IPS-15b (cell line): ENCODE measurements around the gene GGA2.

ENCODE experiments used
- H3K27me3 ChIP-seq: one replicate; pipeline ENCODE4 v1.6.1; 2013; ENCODE audit warnings: low read length; ENCODE audit not compliant: control insufficient read depth, insufficient read depth
- H3K36me3 ChIP-seq: one replicate; pipeline ENCODE4 v1.6.1; 2013; ENCODE audit warnings: low read length; ENCODE audit not compliant: control insufficient read depth, insufficient read depth
- H3K4me1 ChIP-seq: one replicate; pipeline ENCODE4 v1.6.1; 2013; ENCODE audit warnings: mild to moderate bottlenecking, low read length; ENCODE audit not compliant: control insufficient read depth, insufficient read depth
- H3K4me3 ChIP-seq: one replicate; pipeline ENCODE4 v1.5.1; 2013; ENCODE audit warnings: low read depth, low read length
- H3K9ac ChIP-seq: one replicate; pipeline ENCODE4 v1.6.1; 2013; ENCODE audit warnings: low read depth, mild to moderate bottlenecking, low read length
- H3K9me3 ChIP-seq: one replicate; pipeline ENCODE4 v1.6.1; 2013; ENCODE audit warnings: mild to moderate bottlenecking, low read length; ENCODE audit not compliant: control insufficient read depth, insufficient read depth

Gene GGA2

GRCh38 chr16:23537390-23537789, 27.1 kb upstream of the GGA2 start:
- Histone ChIP-seq H3K9ac (no peak overlapping the region), H3K9me3 (no peaks in the 10 kb centered on the region), H3K4me3 (no peak overlapping the region), H3K36me3 (peaks cover 44% of the 10 kb centered on the region), H3K4me1 (no peaks in the 10 kb centered on the region), H3K27me3 (no peaks in the 10 kb centered on the region)

- peaks cover 46% of the 10 kb centered on the region for H3K36me3 ChIP-seq
- H3K4me3 ChIP-seq = no peak overlapping the region
- H3K27me3 ChIP-seq = no peaks in the 10 kb centered on the region
- H3K9ac ChIP-seq = no peak overlapping the region
- H3K9me3 ChIP-seq = no peaks in the 10 kb centered on the region
- no peaks in the 10 kb centered on the region for H3K4me1 ChIP-seq
Measured at GRCh38 chr16:23535901-23536300, 25.6 kb upstream of the GGA2 start.

- no peak overlapping the region for H3K4me3 ChIP-seq
Measured at GRCh38 chr16:23534868-23535860, 24.9 kb upstream of the GGA2 start.

GRCh38 chr16:23532448-23532847, 22.2 kb upstream of the GGA2 start:
- H3K4me1 ChIP-seq = no peaks in the 10 kb centered on the region
- H3K27me3 ChIP-seq = no peaks in the 10 kb centered on the region
- H3K9me3 ChIP-seq = no peaks in the 10 kb centered on the region
- no peak overlapping the region for H3K4me3 ChIP-seq
- no peak overlapping the region for H3K9ac ChIP-seq
- H3K36me3 ChIP-seq = peaks cover 48% of the 10 kb centered on the region

More at GRCh38 chr16:23534868-23535860, 24.9 kb upstream of the GGA2 start:
- no peak overlapping the region for H3K9ac ChIP-seq
- H3K27me3 ChIP-seq = no peaks in the 10 kb centered on the region
- H3K36me3 ChIP-seq = peaks cover 43% of the 10 kb centered on the region
- H3K4me1 ChIP-seq = no peaks in the 10 kb centered on the region
- no peaks in the 10 kb centered on the region for H3K9me3 ChIP-seq

- Histone ChIP-seq H3K4me3 (no peak overlapping the region), H3K4me1 (no peaks in the 10 kb centered on the region), H3K36me3 (peaks cover 49% of the 10 kb centered on the region), H3K9ac (no peak overlapping the region), H3K27me3 (no peaks in the 10 kb centered on the region), H3K9me3 (no peaks in the 10 kb centered on the region)
Measured at GRCh38 chr16:23530062-23530461, 19.8 kb upstream of the GGA2 start.

GRCh38 chr16:23528644-23529310, 18.5 kb upstream of the GGA2 start:
- H3K36me3 ChIP-seq = peaks cover 43% of the 10 kb centered on the region
- H3K9me3 ChIP-seq = no peaks in the 10 kb centered on the region
- H3K4me3 ChIP-seq = no peak overlapping the region
- H3K9ac ChIP-seq = no peak overlapping the region
- no peaks in the 10 kb centered on the region for H3K27me3 ChIP-seq
- H3K4me1 ChIP-seq = no peaks in the 10 kb centered on the region

- no peak overlapping the region for H3K4me3 ChIP-seq
- H3K27me3 ChIP-seq = no peaks in the 10 kb centered on the region
- no peaks in the 10 kb centered on the region for H3K9me3 ChIP-seq
- H3K36me3 ChIP-seq = peaks cover 40% of the 10 kb centered on the region
- no peaks in the 10 kb centered on the region for H3K4me1 ChIP-seq
- H3K9ac ChIP-seq = no peak overlapping the region
Measured at GRCh38 chr16:23527961-23528643, 17.8 kb upstream of the GGA2 start.

GRCh38 chr16:23524886-23525285, 14.6 kb upstream of the GGA2 start:
- H3K9me3 ChIP-seq = no peaks in the 10 kb centered on the region
- no peaks in the 10 kb centered on the region for H3K4me1 ChIP-seq
- no peak overlapping the region for H3K9ac ChIP-seq
- peaks cover 35% of the 10 kb centered on the region for H3K36me3 ChIP-seq
- H3K4me3 ChIP-seq = no peak overlapping the region
- no peaks in the 10 kb centered on the region for H3K27me3 ChIP-seq

GRCh38 chr16:23523876-23524385, 13.6 kb upstream of the GGA2 start:
- no peaks in the 10 kb centered on the region for H3K4me1 ChIP-seq
- no peak overlapping the region for H3K9ac ChIP-seq
- no peak overlapping the region for H3K4me3 ChIP-seq
- H3K9me3 ChIP-seq = no peaks in the 10 kb centered on the region
- H3K27me3 ChIP-seq = no peaks in the 10 kb centered on the region
- H3K36me3 ChIP-seq = peaks cover 34% of the 10 kb centered on the region

GRCh38 chr16:23523321-23523720, 13.0 kb upstream of the GGA2 start:
- Histone ChIP-seq H3K4me1 (no peaks in the 10 kb centered on the region), H3K4me3 (no peak overlapping the region), H3K9me3 (no peaks in the 10 kb centered on the region), H3K36me3 (peaks cover 35% of the 10 kb centered on the region), H3K9ac (no peak overlapping the region), H3K27me3 (no peaks in the 10 kb centered on the region)

GRCh38 chr16:23521965-23522364, 11.7 kb upstream of the GGA2 start:
- Histone ChIP-seq H3K4me1 (no peaks in the 10 kb centered on the region), H3K4me3 (no peak overlapping the region), H3K9me3 (no peaks in the 10 kb centered on the region), H3K9ac (no peak overlapping the region), H3K36me3 (peaks cover 30% of the 10 kb centered on the region), H3K27me3 (no peaks in the 10 kb centered on the region)
